HG03039 (cell line): ENCODE results near the gene ZEB1.

Experiments used
- ATAC-seq: cut with Tn5 transposase; IDR thresholded peaks from one replicate; pipeline ENCODE4 v1.9.1; 2021; ENCODE audit warnings: mild to moderate bottlenecking, moderate library complexity; ENCODE audit not compliant: unreplicated experiment

The ZEB1 gene

GRCh38 chr10:31318854-31319601 lies at the start of gene ZEB1:
Gene ZEB1 (plus strand): TSS chr10:31319216. CDS start chr10:31319235, 19 bp downstream.
- ATAC-seq = peak; percentile 29

- ATAC-seq = no peak
Observed at GRCh38 chr10:31270954-31271353, 48.1 kb upstream of the ZEB1 start.

GRCh38 chr10:31272841-31273240 lies 46.2 kb upstream of the ZEB1 start:
- no peak for ATAC-seq

- no peak for ATAC-seq
Observed at GRCh38 chr10:31273789-31274188, 45.2 kb upstream of the ZEB1 start.

GRCh38 chr10:31274310-31274709 lies 44.7 kb upstream of the ZEB1 start:
- ATAC-seq = no peak

GRCh38 chr10:31278279-31278941 lies 40.6 kb upstream of the ZEB1 start:
- ATAC-seq = no peak

GRCh38 chr10:31280972-31281371 lies 38.0 kb upstream of the ZEB1 start:
- no peak for ATAC-seq

- ATAC-seq = no peak
Observed at GRCh38 chr10:31288001-31288400, 31.0 kb upstream of the ZEB1 start.

- no peak for ATAC-seq
Observed at GRCh38 chr10:31288962-31289361, 30.1 kb upstream of the ZEB1 start.

- no peak for ATAC-seq
Observed at GRCh38 chr10:31290386-31290785, 28.6 kb upstream of the ZEB1 start.

- no peak for ATAC-seq
Observed at GRCh38 chr10:31291123-31291522, 27.9 kb upstream of the ZEB1 start.

- ATAC-seq = no peak
Observed at GRCh38 chr10:31294558-31294957, 24.5 kb upstream of the ZEB1 start.

GRCh38 chr10:31296754-31297153 lies 22.3 kb upstream of the ZEB1 start:
- ATAC-seq = no peak

- ATAC-seq = no peak
Observed at GRCh38 chr10:31299119-31299518, 19.9 kb upstream of the ZEB1 start.

GRCh38 chr10:31303212-31303611 lies 15.8 kb upstream of the ZEB1 start:
- no peak for ATAC-seq

- ATAC-seq = no peak
Observed at GRCh38 chr10:31304291-31304970, 14.6 kb upstream of the ZEB1 start.

- ATAC-seq = no peak
Observed at GRCh38 chr10:31313396-31313795, 5.6 kb upstream of the ZEB1 start.

- ATAC-seq = no peak
Observed at GRCh38 chr10:31314256-31315150, 4.5 kb upstream of the ZEB1 start.

- no peak for ATAC-seq
Observed at GRCh38 chr10:31315453-31315852, 3.6 kb upstream of the ZEB1 start.

GRCh38 chr10:31317171-31317570 lies 1.8 kb upstream of the ZEB1 start:
- no peak for ATAC-seq
